ENCODE data around the gene FRMD4A. TPM values are rescaled to one million over a fixed set of nuclear protein-coding genes. Genes with fewer than 3 reads are reported as not detected.

The FRMD4A gene
- total RNA-seq, 1 experiment from 2014 or later = 7.0 TPM

DNA sequence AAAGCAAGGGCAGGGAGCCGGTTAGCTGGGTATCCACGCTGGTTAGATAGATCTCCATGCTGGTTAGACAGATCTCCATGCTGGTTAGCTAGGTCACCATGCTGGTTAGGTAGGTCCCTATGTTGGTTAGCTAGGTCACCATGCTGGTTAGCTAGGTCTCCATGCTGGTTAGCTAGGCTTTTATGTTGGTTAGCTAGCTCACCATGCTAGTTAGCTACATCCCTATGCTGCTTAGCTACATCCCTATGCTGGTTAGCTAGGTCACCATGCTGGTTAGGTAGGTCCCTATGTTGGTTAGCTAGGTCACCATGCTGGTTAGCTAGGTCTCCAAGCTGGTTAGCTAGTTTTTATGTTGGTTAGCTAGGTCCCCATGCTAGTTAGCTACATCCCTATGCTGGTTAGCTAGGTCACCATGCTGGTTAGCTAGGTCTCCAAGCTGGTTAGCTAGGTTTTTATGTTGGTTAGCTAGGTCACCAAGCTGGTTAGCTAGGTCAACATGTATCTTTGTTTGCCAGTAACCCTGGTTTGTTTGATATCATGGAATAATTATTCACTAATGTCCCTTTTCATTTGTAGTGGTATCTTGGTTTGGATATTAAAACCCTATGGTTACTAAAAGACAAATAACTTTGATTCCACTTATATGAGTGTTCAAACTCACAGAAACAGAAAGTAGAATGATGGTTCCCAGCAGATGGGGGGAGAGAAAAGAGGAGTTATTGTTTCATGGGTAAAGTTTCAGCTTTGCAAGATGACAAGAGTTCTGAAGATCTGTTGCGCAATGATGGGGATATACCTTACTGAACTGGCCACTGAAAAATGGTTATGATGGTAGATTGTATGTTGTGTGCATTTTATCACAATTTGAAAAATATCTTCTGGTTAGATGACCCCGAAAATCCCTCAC, 607.7 kb downstream of the FRMD4A start:
- Mint-ChIP-seq H3K27ac (ENCODE audit: unreplicated experiment) (no peak overlapping the region), H3K36me3 (ENCODE audit: insufficient read depth, unreplicated experiment) (peaks cover 2% of the 10 kb centered on the region), H3K4me3 (ENCODE audit: low read depth, unreplicated experiment) (no peak overlapping the region), H3K9me3 (ENCODE audit: low read depth, unreplicated experiment) (peaks cover 2% of the 10 kb centered on the region), H3K4me1 (ENCODE audit: low read depth, unreplicated experiment) (peaks cover 8% of the 10 kb centered on the region), H3K27me3 (ENCODE audit: unreplicated experiment) (peaks cover 13% of the 10 kb centered on the region)
- BruUV-seq (replicated peaks) = no TSS peak
- CTCF ChIA-PET = no interaction called here
- DNase-seq = no peak
- TF ChIP-seq, protein P1, sequence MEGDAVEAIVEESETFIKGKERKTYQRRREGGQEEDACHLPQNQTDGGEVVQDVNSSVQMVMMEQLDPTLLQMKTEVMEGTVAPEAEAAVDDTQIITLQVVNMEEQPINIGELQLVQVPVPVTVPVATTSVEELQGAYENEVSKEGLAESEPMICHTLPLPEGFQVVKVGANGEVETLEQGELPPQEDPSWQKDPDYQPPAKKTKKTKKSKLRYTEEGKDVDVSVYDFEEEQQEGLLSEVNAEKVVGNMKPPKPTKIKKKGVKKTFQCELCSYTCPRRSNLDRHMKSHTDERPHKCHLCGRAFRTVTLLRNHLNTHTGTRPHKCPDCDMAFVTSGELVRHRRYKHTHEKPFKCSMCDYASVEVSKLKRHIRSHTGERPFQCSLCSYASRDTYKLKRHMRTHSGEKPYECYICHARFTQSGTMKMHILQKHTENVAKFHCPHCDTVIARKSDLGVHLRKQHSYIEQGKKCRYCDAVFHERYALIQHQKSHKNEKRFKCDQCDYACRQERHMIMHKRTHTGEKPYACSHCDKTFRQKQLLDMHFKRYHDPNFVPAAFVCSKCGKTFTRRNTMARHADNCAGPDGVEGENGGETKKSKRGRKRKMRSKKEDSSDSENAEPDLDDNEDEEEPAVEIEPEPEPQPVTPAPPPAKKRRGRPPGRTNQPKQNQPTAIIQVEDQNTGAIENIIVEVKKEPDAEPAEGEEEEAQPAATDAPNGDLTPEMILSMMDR (IDR thresholded peaks at IDR 0.05; ENCODE audit: unreplicated experiment) = no peak
- intact Hi-C loops (cut with micrococcal nuclease; ENCODE audit: unreplicated experiment) = no loop called here

DNA sequence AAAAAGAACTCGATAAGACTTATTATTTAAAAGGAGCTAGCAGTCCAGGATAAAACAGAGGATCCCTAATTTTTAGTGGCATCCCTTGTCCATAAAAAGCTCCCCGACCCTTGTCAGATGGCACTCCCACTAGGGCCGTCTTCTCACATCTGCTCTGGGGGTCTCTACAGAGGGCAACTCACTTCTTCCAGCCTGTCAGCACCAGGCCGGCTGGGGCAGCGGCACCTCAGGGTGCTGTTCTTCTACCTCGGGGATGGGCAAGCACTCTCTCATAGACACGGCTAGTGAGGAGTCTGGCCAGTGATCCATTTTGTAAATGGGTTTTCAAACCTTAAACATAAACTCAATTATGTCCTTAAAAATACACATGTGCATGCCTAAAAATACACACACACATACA, 609.2 kb downstream of the FRMD4A start:
- Mint-ChIP-seq H3K9me3 (ENCODE audit: low read depth, unreplicated experiment) (peaks cover 2% of the 10 kb centered on the region), H3K4me3 (ENCODE audit: low read depth, unreplicated experiment) (no peak overlapping the region), H3K36me3 (ENCODE audit: insufficient read depth, unreplicated experiment) (peaks cover 7% of the 10 kb centered on the region), H3K4me1 (ENCODE audit: low read depth, unreplicated experiment) (peaks cover 15% of the 10 kb centered on the region), H3K27me3 (ENCODE audit: unreplicated experiment) (peaks cover 13% of the 10 kb centered on the region), H3K27ac (ENCODE audit: unreplicated experiment) (no peak overlapping the region)
- DNase-seq = no peak
- TF ChIP-seq, protein P1 (IDR thresholded peaks at IDR 0.05; ENCODE audit: unreplicated experiment) = no peak
- intact Hi-C loops (cut with micrococcal nuclease; ENCODE audit: unreplicated experiment) = no loop called here
- CTCF ChIA-PET = interaction anchor here (0.6 to 0.8 kb wide), 2 partner anchors 14 to 19 kb away, joined by 4 to 7 read pairs; no protein-coding TSS in a partner anchor
- BruUV-seq (replicated peaks) = no TSS peak

DNA sequence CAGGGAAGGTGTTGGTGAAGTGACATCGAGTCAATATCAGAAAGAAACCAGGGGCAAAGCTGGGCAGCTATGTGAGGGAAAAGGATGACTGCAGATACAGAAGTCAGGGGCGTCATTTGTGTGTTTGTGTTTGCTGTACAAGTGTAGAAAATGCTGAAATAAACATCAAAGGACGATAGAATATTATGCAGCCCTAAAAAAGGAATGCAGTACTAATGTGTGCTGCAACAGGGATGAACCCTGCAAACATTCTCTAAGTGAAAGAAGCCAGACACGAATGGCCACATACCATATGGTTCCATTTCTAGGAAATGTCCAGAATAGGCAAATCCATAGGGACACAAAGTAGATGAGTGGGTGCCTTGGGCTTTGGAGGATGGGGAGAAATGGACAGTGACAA, 610.0 kb downstream of the FRMD4A start:
- intact Hi-C loops (cut with micrococcal nuclease; ENCODE audit: unreplicated experiment) = no loop called here
- Mint-ChIP-seq H3K36me3 (ENCODE audit: insufficient read depth, unreplicated experiment) (peaks cover 7% of the 10 kb centered on the region), H3K9me3 (ENCODE audit: low read depth, unreplicated experiment) (peaks cover 2% of the 10 kb centered on the region), H3K4me3 (ENCODE audit: low read depth, unreplicated experiment) (no peak overlapping the region), H3K27ac (ENCODE audit: unreplicated experiment) (no peak overlapping the region), H3K4me1 (ENCODE audit: low read depth, unreplicated experiment) (peaks cover 15% of the 10 kb centered on the region), H3K27me3 (ENCODE audit: unreplicated experiment) (peaks cover 13% of the 10 kb centered on the region)
- TF ChIP-seq, protein P1 (IDR thresholded peaks at IDR 0.05; ENCODE audit: unreplicated experiment) = no peak
- no TSS peak for BruUV-seq (replicated peaks)
- DNase-seq = no peak
- CTCF ChIA-PET = no interaction called here

DNA sequence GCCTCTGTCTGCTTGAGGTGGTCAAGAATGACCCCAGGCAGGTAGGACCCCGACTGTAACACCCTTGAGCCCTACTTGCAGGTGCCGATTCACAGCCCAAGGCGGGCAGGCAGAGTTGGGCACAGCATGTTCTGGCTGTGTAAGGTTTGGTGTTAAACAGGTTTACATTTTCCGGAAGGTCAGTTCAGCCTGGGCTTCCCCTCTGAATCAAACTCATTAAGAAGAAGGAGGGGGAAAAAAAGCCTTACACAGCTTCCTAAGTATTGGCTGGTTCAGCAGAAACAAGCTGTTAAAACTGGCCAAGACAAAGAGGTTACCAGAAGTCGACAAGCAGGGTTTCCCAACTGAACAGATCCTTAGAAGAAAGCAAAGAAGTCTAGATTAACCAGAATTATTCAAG, 611.3 kb downstream of the FRMD4A start:
- H3K4me3 Mint-ChIP-seq (ENCODE audit: low read depth, unreplicated experiment) = no peak overlapping the region
- no TSS peak for BruUV-seq (replicated peaks)
- peaks cover 15% of the 10 kb centered on the region for H3K4me1 Mint-ChIP-seq (ENCODE audit: low read depth, unreplicated experiment)
- intact Hi-C loops (cut with micrococcal nuclease; ENCODE audit: unreplicated experiment) = no loop called here
- H3K27ac Mint-ChIP-seq (ENCODE audit: unreplicated experiment) = no peak overlapping the region
- DNase-seq = no peak
- peaks cover 2% of the 10 kb centered on the region for H3K9me3 Mint-ChIP-seq (ENCODE audit: low read depth, unreplicated experiment)
- H3K36me3 Mint-ChIP-seq (ENCODE audit: insufficient read depth, unreplicated experiment) = peaks cover 7% of the 10 kb centered on the region
- CTCF ChIA-PET = no interaction called here
- peaks cover 13% of the 10 kb centered on the region for H3K27me3 Mint-ChIP-seq (ENCODE audit: unreplicated experiment)
- TF ChIP-seq, protein P1 (IDR thresholded peaks at IDR 0.05; ENCODE audit: unreplicated experiment) = no peak
